Measurements from ENCODE around the gene CEACAM1. TPM values are rescaled to one million over a fixed set of nuclear protein-coding genes. Genes with fewer than 3 reads are reported as not detected.

CEACAM1 gene
- total RNA-seq, 2 experiments from 2014 or later: 1.2 to 2.0 TPM

GRCh38 chr19:42498169-42498757 lies 30.0 kb downstream of the CEACAM1 start:
- DNase-seq (no peak), ATAC-seq (ENCODE audit: poor library complexity) (no peak)
- Histone ChIP-seq H3K27me3 (ENCODE audit: control insufficient read depth in 1 of 2, insufficient read depth in 2 of 2, low read length in 2 of 2) (no peaks in the 10 kb centered on the region), H3K4me3 (ENCODE audit: low read length) (no peak overlapping the region), H3K9me3 (ENCODE audit: control insufficient read depth in 1 of 2, insufficient read depth in 1 of 2, low read length in 2 of 2) (no peaks in the 10 kb centered on the region), H3K27ac (ENCODE audit: low read depth in 1 of 2, low read length in 2 of 2) (no peak overlapping the region), H3K36me3 (ENCODE audit: insufficient read depth, low read length) (no peaks in the 10 kb centered on the region), H3K4me1 (ENCODE audit: insufficient read depth, low read length) (no peaks in the 10 kb centered on the region)
- intact Hi-C loops (cut with DNase I, micrococcal nuclease): no loop called here
- Mint-ChIP-seq H3K4me1 (ENCODE audit: low read depth) (peaks cover 4% of the 10 kb centered on the region), H3K36me3 (ENCODE audit: low read depth) (no peaks in the 10 kb centered on the region), H3K4me3 (no peak overlapping the region), H3K9me3 (no peaks in the 10 kb centered on the region), H3K27ac (no peak overlapping the region), H3K27me3 (no peaks in the 10 kb centered on the region)
- ChIA-PET POLR2A (interaction anchor here (1.3 kb wide), 1 partner anchor 43 kb away, joined by 3 read pairs; no protein-coding TSS in a partner anchor), CTCF (no interaction called here)
- no peak for TF ChIP-seq CTCF (IDR thresholded peaks at IDR 0.05)

- no peak overlapping the region for H3K4me3 Mint-ChIP-seq
- Histone ChIP-seq H3K4me1 (ENCODE audit: insufficient read depth, low read length) (no peaks in the 10 kb centered on the region), H3K27ac (ENCODE audit: low read depth in 1 of 2, low read length in 2 of 2) (no peak overlapping the region), H3K27me3 (ENCODE audit: control insufficient read depth in 1 of 2, insufficient read depth in 2 of 2, low read length in 2 of 2) (no peaks in the 10 kb centered on the region), H3K9me3 (ENCODE audit: control insufficient read depth in 1 of 2, insufficient read depth in 1 of 2, low read length in 2 of 2) (no peaks in the 10 kb centered on the region), H3K36me3 (ENCODE audit: insufficient read depth, low read length) (no peaks in the 10 kb centered on the region), H3K4me3 (ENCODE audit: low read length) (no peak overlapping the region)
- no peaks in the 10 kb centered on the region for H3K27me3 Mint-ChIP-seq
- no peak for ATAC-seq (ENCODE audit: poor library complexity)
- H3K27ac Mint-ChIP-seq: no peak overlapping the region
- no peaks in the 10 kb centered on the region for H3K36me3 Mint-ChIP-seq (ENCODE audit: low read depth)
- no peaks in the 10 kb centered on the region for H3K9me3 Mint-ChIP-seq
- CTCF ChIA-PET: no interaction called here
- intact Hi-C loops (cut with DNase I, micrococcal nuclease): no loop called here
- no peak for TF ChIP-seq CTCF (IDR thresholded peaks at IDR 0.05)
- POLR2A ChIA-PET: no interaction called here
- no peak for DNase-seq
- peaks cover 4% of the 10 kb centered on the region for H3K4me1 Mint-ChIP-seq (ENCODE audit: low read depth)
These were observed 30.7 kb downstream of the CEACAM1 start for GRCh38 chr19:42497492-42498168.

- CTCF ChIA-PET: no interaction called here
- Histone ChIP-seq H3K27me3 (ENCODE audit: control insufficient read depth in 1 of 2, insufficient read depth in 2 of 2, low read length in 2 of 2) (no peaks in the 10 kb centered on the region), H3K4me1 (ENCODE audit: insufficient read depth, low read length) (no peaks in the 10 kb centered on the region), H3K27ac (ENCODE audit: low read depth in 1 of 2, low read length in 2 of 2) (no peak overlapping the region), H3K9me3 (ENCODE audit: control insufficient read depth in 1 of 2, insufficient read depth in 1 of 2, low read length in 2 of 2) (no peaks in the 10 kb centered on the region), H3K4me3 (ENCODE audit: low read length) (no peak overlapping the region), H3K36me3 (ENCODE audit: insufficient read depth, low read length) (no peaks in the 10 kb centered on the region)
- ATAC-seq (ENCODE audit: poor library complexity) (no peak), DNase-seq (no peak)
- Mint-ChIP-seq H3K9me3 (no peaks in the 10 kb centered on the region), H3K4me1 (ENCODE audit: low read depth) (peaks cover under 1% of the 10 kb centered on the region), H3K36me3 (ENCODE audit: low read depth) (no peaks in the 10 kb centered on the region), H3K4me3 (no peak overlapping the region), H3K27ac (no peak overlapping the region), H3K27me3 (no peaks in the 10 kb centered on the region)
- POLR2A ChIA-PET: no interaction called here
- TF ChIP-seq CTCF (IDR thresholded peaks at IDR 0.05): no peak
- intact Hi-C loops (cut with DNase I, micrococcal nuclease): no loop called here
These were observed 31.7 kb downstream of the CEACAM1 start for GRCh38 chr19:42496460-42497133.

Measured in CD4-positive, alpha-beta T cell (primary cell).